Spinal cord (tissue), 10 donors: ENCODE results near the gene ZNF217. TPM values are rescaled to one million over a fixed set of nuclear protein-coding genes. Genes with fewer than 3 reads are reported as not detected.
"Not testable (repeated sequence)": the region's sequence is repeated elsewhere in the genome, so short reads cannot be mapped to it uniquely, and the experiment has no call there.

Source experiments
- DNase-seq, 6 donors: peaks; one replicate each; pipeline versions ENCODE4 v3.0.0 to v3.0.0-alpha.2; 2013 to 2015; ENCODE audit warnings: low spot score in 6 of 6, low read depth in 4 of 6
- H3K27ac ChIP-seq: one replicate; pipeline ENCODE4 v1.5.1; 2013; ENCODE audit warnings: low read depth, low read length, control low read depth
- H3K27me3 ChIP-seq: one replicate; pipeline ENCODE4 v1.6.1; 2013; ENCODE audit warnings: low read length; ENCODE audit not compliant: control insufficient read depth, insufficient read depth
- H3K36me3 ChIP-seq: one replicate; pipeline ENCODE4 v1.6.1; 2013; ENCODE audit warnings: low read length; ENCODE audit not compliant: control insufficient read depth, insufficient read depth
- H3K4me1 ChIP-seq: one replicate; pipeline ENCODE4 v1.6.1; 2013; ENCODE audit warnings: low read length; ENCODE audit not compliant: control insufficient read depth, insufficient read depth
- H3K4me3 ChIP-seq: one replicate; pipeline ENCODE4 v1.5.1; 2013; ENCODE audit warnings: low read depth, low read length, control low read depth
- H3K9me3 ChIP-seq: one replicate; pipeline ENCODE4 v1.6.1; 2013; ENCODE audit warnings: low read length; ENCODE audit not compliant: control insufficient read depth, insufficient read depth
- WGBS: methylation state at CpG from one replicate; pipeline ENCODE4 v1.1.5; 2013; ENCODE audit warnings: missing lambda C conversion rate; ENCODE audit not compliant: insufficient coverage; 5-methylcytosine and 5-hydroxymethylcytosine counted together
- polyA plus RNA-seq, 2 donors: library from polyadenylated mRNA; unstranded; fragments of 120-200 nt; gene quantifications; one replicate each; pipeline ENCODE4 v1.2.1, GENCODE V29; 2013; ENCODE audit not compliant: insufficient read length in 2 of 2
- total RNA-seq, 2 donors: library from RNA; depleted of rRNA in 1 of 2; stranded (reverse); fragments of 120-200 nt in 1 of 2; fragments of >200 nt in 1 of 2; gene quantifications; one replicate each; pipeline versions ENCODE4 v1.2.3 to v1.2.4, GENCODE V29; 2013 to 2014
- donor health status: healthy.

The ZNF217 gene
- total and polyA plus RNA-seq, 4 donors = 5.8 to 10.5 (median 7.2) TPM

GRCh38 chr20:53623134-53623453, 29.5 kb upstream of the ZNF217 start:
- no peak for DNase-seq
- H3K36me3 ChIP-seq = no peaks in the 10 kb centered on the region
- peak overlapping the region; percentile 92 for H3K27ac ChIP-seq
- H3K27me3 ChIP-seq = no peaks in the 10 kb centered on the region
- peaks cover 3% of the 10 kb centered on the region for H3K4me1 ChIP-seq
- no peaks in the 10 kb centered on the region for H3K9me3 ChIP-seq
- H3K4me3 ChIP-seq = peak overlapping the region; percentile 53
- WGBS = 0% methylated on average over 3 of the region's 3 CpGs

GRCh38 chr20:53622247-53623133, 28.9 kb upstream of the ZNF217 start:
- no peak overlapping the region for H3K4me3 ChIP-seq
- 68% methylated on average over 3 of the region's 7 CpGs for WGBS
- H3K27me3 ChIP-seq = no peaks in the 10 kb centered on the region
- DNase-seq = peak in 1 of 6 donors; percentile 22
- no peaks in the 10 kb centered on the region for H3K9me3 ChIP-seq
- peaks cover 3% of the 10 kb centered on the region for H3K4me1 ChIP-seq
- no peak overlapping the region for H3K27ac ChIP-seq
- no peaks in the 10 kb centered on the region for H3K36me3 ChIP-seq

GRCh38 chr20:53621482-53622246, 28.0 kb upstream of the ZNF217 start:
- Histone ChIP-seq H3K27me3 (no peaks in the 10 kb centered on the region), H3K4me1 (peaks cover 3% of the 10 kb centered on the region), H3K27ac (peak overlapping the region; percentile 44), H3K9me3 (no peaks in the 10 kb centered on the region), H3K36me3 (no peaks in the 10 kb centered on the region), H3K4me3 (no peak overlapping the region)
- peak in 1 of 6 donors; percentile 23 for DNase-seq
- 64% methylated on average over 7 of the region's 9 CpGs for WGBS

- not testable (repeated sequence) for H3K27me3 ChIP-seq, H3K36me3 ChIP-seq, H3K27ac ChIP-seq, H3K9me3 ChIP-seq, DNase-seq, H3K4me1 ChIP-seq, H3K4me3 ChIP-seq
- 98% methylated on average over 7 of the region's 12 CpGs for WGBS
Measured at GRCh38 chr20:53618490-53619000, 24.9 kb upstream of the ZNF217 start.

GRCh38 chr20:53617791-53618489, 24.3 kb upstream of the ZNF217 start:
- no peak for DNase-seq
- Histone ChIP-seq H3K36me3 (no peaks in the 10 kb centered on the region), H3K9me3 (no peaks in the 10 kb centered on the region), H3K27me3 (no peaks in the 10 kb centered on the region), H3K4me1 (peaks cover 3% of the 10 kb centered on the region), H3K27ac (no peak overlapping the region), H3K4me3 (no peak overlapping the region)
- WGBS = 93% methylated on average over 5 of the region's 10 CpGs

GRCh38 chr20:53616489-53616888, 22.9 kb upstream of the ZNF217 start:
- WGBS = 92% methylated on average over 2 of the region's 6 CpGs
- H3K4me3 ChIP-seq = not testable (repeated sequence)

GRCh38 chr20:53613748-53614147, 20.1 kb upstream of the ZNF217 start:
- DNase-seq = no peak
- Histone ChIP-seq H3K4me1 (peaks cover 4% of the 10 kb centered on the region), H3K4me3 (no peak overlapping the region), H3K27me3 (no peaks in the 10 kb centered on the region), H3K36me3 (no peaks in the 10 kb centered on the region), H3K27ac (no peak overlapping the region), H3K9me3 (no peaks in the 10 kb centered on the region)

More at GRCh38 chr20:53616489-53616888, 22.9 kb upstream of the ZNF217 start:
- H3K9me3 ChIP-seq, H3K36me3 ChIP-seq, H3K27ac ChIP-seq, H3K4me1 ChIP-seq, H3K27me3 ChIP-seq, DNase-seq: not testable (repeated sequence)

GRCh38 chr20:53612289-53612688, 18.6 kb upstream of the ZNF217 start:
- H3K4me1 ChIP-seq, H3K4me3 ChIP-seq, H3K27me3 ChIP-seq, H3K36me3 ChIP-seq, H3K9me3 ChIP-seq, DNase-seq, H3K27ac ChIP-seq: not testable (repeated sequence)
- 100% methylated on average over 4 of the region's 8 CpGs for WGBS

- Histone ChIP-seq H3K4me1 (peaks cover 9% of the 10 kb centered on the region), H3K4me3 (no peak overlapping the region), H3K27me3 (peaks cover 2% of the 10 kb centered on the region), H3K36me3 (no peaks in the 10 kb centered on the region), H3K27ac (no peak overlapping the region), H3K9me3 (no peaks in the 10 kb centered on the region)
- no peak for DNase-seq
- WGBS = 92% methylated on average over 2 of the region's 8 CpGs
Measured at GRCh38 chr20:53611449-53611894, 17.8 kb upstream of the ZNF217 start.
